ENCODE results near the gene ISG15. TPM values are rescaled to one million over a fixed set of nuclear protein-coding genes. Genes with fewer than 3 reads are reported as not detected.
A peak's percentile ranks its signal among the peaks of the same experiment; 100 is the strongest.

Gene ISG15
- total and polyA plus RNA-seq, 2 of the 13 experiments (the other 11 are each of a cell fraction or from before 2014, with no cell fraction given), result 42.1 to 54.9 TPM

DNA sequence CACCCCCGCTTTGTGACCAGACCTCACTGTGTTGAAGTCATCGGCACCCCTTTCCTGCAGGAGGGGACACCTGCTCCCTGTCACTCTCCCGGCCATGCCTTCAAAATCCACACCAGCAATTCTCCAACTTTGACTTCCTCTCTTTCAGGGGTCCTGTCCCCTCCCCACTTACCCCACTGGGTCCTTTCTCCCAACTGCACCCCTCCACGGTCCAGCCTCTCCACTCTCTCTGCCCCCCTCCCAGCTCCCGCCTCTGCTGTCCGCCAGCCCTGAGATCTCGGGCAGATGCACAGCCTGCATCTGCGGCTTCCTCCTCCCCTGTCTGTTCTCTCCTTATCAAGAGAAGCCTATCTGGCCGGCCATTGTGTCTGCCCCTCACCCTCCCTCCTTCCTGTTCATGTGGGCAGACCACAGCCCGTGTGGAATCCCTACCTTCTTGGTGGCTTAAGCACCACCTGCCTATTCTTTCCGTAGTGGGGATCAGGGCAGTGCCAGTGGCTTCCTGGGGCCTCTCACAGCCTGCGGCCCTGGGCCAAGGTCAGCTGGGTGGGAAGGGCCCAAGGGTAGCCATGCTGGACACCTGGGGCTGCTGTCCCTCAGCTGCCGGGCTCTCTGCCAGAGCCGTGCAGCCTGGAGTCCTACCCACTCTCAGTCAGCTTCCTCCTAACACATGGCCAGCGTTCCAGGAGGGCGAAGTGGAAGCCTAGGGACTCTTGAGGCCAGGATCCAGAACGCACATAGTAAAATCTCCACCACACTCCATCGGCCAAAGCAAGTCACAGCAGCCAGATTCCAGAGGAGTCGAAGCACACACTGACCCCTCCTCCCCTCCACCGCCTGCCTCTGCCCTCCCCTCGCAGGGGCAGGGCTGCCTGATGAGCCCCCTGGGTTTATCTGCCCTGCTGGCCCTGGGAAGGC, 8.3 kb upstream of the ISG15 start (continued):
- TF ChIP-seq MYC (CRISPR knock-in tag; IDR thresholded peaks at IDR 0.05; ENCODE audit: borderline replicate concordance) (peak; percentile 53; the same call in 1 of the 2 replicates), KDM3A (CRISPR knock-in tag; IDR thresholded peaks at IDR 0.05; ENCODE audit: low read depth) (0 out of 2 replicates have a peak, but pooled peaks have one; percentile 43), ZNF674 (CRISPR knock-in tag; IDR thresholded peaks at IDR 0.05; ENCODE audit: low read depth) (0 out of 2 replicates have a peak, but pooled peaks have one; percentile 18), TOPORS (CRISPR knock-in tag; IDR thresholded peaks at IDR 0.05) (no peak), FOXO1 (CRISPR knock-in tag; IDR thresholded peaks at IDR 0.05) (no peak), ELF4 (CRISPR knock-in tag; IDR thresholded peaks at IDR 0.05; ENCODE audit: borderline replicate concordance) (no peak), BHLHE40 (IDR thresholded peaks at IDR 0.05; ENCODE audit: low read length) (no peak)
- TF ChIP-seq, protein P1, sequence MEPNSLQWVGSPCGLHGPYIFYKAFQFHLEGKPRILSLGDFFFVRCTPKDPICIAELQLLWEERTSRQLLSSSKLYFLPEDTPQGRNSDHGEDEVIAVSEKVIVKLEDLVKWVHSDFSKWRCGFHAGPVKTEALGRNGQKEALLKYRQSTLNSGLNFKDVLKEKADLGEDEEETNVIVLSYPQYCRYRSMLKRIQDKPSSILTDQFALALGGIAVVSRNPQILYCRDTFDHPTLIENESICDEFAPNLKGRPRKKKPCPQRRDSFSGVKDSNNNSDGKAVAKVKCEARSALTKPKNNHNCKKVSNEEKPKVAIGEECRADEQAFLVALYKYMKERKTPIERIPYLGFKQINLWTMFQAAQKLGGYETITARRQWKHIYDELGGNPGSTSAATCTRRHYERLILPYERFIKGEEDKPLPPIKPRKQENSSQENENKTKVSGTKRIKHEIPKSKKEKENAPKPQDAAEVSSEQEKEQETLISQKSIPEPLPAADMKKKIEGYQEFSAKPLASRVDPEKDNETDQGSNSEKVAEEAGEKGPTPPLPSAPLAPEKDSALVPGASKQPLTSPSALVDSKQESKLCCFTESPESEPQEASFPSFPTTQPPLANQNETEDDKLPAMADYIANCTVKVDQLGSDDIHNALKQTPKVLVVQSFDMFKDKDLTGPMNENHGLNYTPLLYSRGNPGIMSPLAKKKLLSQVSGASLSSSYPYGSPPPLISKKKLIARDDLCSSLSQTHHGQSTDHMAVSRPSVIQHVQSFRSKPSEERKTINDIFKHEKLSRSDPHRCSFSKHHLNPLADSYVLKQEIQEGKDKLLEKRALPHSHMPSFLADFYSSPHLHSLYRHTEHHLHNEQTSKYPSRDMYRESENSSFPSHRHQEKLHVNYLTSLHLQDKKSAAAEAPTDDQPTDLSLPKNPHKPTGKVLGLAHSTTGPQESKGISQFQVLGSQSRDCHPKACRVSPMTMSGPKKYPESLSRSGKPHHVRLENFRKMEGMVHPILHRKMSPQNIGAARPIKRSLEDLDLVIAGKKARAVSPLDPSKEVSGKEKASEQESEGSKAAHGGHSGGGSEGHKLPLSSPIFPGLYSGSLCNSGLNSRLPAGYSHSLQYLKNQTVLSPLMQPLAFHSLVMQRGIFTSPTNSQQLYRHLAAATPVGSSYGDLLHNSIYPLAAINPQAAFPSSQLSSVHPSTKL (CRISPR knock-in tag; IDR thresholded peaks at IDR 0.05), result peak; percentile 38; the same call in 1 of the 2 replicates
- TF ChIP-seq, protein P2, sequence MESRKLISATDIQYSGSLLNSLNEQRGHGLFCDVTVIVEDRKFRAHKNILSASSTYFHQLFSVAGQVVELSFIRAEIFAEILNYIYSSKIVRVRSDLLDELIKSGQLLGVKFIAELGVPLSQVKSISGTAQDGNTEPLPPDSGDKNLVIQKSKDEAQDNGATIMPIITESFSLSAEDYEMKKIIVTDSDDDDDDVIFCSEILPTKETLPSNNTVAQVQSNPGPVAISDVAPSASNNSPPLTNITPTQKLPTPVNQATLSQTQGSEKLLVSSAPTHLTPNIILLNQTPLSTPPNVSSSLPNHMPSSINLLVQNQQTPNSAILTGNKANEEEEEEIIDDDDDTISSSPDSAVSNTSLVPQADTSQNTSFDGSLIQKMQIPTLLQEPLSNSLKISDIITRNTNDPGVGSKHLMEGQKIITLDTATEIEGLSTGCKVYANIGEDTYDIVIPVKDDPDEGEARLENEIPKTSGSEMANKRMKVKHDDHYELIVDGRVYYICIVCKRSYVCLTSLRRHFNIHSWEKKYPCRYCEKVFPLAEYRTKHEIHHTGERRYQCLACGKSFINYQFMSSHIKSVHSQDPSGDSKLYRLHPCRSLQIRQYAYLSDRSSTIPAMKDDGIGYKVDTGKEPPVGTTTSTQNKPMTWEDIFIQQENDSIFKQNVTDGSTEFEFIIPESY (CRISPR knock-in tag; IDR thresholded peaks at IDR 0.05), result peak; percentile 44; the same call in 1 of the 2 replicates
- TF ChIP-seq, protein P3, sequence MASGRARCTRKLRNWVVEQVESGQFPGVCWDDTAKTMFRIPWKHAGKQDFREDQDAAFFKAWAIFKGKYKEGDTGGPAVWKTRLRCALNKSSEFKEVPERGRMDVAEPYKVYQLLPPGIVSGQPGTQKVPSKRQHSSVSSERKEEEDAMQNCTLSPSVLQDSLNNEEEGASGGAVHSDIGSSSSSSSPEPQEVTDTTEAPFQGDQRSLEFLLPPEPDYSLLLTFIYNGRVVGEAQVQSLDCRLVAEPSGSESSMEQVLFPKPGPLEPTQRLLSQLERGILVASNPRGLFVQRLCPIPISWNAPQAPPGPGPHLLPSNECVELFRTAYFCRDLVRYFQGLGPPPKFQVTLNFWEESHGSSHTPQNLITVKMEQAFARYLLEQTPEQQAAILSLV (CRISPR knock-in tag; IDR thresholded peaks at IDR 0.05; ENCODE audit: borderline replicate concordance), result peak; percentile 33; the same call in 1 of the 2 replicates
- TF ChIP-seq, protein P4, sequence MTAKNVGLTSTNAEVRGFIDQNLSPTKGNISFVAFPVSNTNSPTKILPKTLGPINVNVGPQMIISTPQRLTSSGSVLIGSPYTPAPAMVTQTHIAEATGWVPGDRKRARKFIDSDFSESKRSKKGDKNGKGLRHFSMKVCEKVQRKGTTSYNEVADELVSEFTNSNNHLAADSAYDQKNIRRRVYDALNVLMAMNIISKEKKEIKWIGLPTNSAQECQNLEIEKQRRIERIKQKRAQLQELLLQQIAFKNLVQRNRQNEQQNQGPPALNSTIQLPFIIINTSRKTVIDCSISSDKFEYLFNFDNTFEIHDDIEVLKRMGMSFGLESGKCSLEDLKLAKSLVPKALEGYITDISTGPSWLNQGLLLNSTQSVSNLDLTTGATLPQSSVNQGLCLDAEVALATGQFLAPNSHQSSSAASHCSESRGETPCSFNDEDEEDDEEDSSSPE (CRISPR knock-in tag; IDR thresholded peaks at IDR 0.05), result 0 out of 2 replicates have a peak, but pooled peaks have one; percentile 24
- TF ChIP-seq, protein P5, sequence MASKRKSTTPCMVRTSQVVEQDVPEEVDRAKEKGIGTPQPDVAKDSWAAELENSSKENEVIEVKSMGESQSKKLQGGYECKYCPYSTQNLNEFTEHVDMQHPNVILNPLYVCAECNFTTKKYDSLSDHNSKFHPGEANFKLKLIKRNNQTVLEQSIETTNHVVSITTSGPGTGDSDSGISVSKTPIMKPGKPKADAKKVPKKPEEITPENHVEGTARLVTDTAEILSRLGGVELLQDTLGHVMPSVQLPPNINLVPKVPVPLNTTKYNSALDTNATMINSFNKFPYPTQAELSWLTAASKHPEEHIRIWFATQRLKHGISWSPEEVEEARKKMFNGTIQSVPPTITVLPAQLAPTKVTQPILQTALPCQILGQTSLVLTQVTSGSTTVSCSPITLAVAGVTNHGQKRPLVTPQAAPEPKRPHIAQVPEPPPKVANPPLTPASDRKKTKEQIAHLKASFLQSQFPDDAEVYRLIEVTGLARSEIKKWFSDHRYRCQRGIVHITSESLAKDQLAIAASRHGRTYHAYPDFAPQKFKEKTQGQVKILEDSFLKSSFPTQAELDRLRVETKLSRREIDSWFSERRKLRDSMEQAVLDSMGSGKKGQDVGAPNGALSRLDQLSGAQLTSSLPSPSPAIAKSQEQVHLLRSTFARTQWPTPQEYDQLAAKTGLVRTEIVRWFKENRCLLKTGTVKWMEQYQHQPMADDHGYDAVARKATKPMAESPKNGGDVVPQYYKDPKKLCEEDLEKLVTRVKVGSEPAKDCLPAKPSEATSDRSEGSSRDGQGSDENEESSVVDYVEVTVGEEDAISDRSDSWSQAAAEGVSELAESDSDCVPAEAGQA (IDR thresholded peaks at IDR 0.05; ENCODE audit: low read depth), result no peak
- TF ChIP-seq, protein P5 (CRISPR knock-in tag; IDR thresholded peaks at IDR 0.05; ENCODE audit: borderline replicate concordance), result no peak

All from HepG2 (cell line).